Putamen (tissue), 1 donor: ENCODE data around the gene CPEB3.
"Not testable (repeated sequence)": the region's sequence is repeated elsewhere in the genome, so short reads cannot be mapped to it uniquely, and the experiment has no call there.

Experiments
- DNase-seq: peaks from one replicate; pipeline ENCODE4 v3.0.0-alpha.2; 2016; ENCODE audit warnings: low spot score

Gene CPEB3

DNA sequence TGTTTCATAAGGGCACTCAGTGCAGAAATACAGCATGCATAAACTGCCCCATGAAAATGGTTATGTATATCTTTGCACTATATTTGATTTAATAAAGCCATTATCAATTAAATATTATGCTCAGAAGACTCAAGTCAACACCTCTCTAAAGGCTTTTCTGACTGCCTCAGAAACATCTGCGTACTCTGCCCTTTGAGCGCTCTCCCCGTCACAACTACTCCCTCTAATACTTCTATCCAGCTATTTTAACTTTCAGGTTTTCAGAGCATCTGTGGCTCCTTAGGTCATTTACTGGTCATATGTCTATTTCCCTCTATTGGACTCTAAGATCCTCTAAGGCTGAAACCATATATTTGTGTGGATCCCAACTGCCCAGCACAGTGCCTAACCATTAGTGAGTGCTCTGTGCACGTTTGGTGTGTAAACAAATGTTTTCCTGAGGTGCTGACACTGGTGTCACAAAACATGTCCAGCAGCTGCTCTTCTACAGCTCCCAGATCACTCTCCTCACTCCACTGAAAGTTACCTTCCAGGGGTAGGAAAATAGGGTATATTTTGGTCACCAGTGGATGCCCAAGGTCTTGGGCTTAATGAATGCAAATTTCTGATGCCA lies 188.2 kb downstream of the CPEB3 start:
- no peak for DNase-seq

DNA sequence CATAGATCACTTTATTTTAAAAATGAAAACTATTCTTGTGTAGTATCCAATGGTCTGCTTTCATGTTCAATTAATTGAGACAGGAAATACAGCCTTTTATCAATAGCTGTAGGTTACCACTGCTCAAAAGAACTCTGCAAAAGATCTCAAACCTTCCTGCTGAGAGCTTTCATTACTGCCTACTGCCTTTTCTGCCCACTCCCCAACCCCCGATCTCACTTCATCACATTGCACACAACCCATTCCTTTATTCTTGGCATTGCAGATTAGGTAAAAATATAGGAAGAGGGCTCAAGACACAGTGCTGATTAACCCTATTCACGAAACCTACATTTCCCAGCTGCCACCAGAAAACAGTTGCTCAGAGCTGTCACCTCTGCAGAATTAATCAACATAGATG lies 195.9 kb downstream of the CPEB3 start:
- peak; percentile 38 for DNase-seq

DNA sequence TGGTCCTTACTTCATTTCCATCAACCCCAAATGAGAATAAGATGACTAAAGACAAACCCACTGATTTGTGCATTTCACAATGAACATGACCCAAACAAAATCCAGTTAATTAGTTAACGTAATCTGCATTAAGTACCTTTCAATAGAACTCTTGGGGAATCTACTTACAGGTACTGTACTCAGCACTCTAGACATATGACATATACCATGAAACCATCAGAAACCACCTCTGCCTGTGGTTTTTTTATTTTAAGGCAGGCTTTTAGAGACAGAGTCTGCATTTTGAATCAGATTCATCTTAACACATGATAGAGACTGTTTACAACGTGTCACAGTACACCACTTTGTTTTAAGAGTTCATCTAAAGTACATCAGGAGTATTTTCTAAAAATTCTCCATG lies 198.9 kb downstream of the CPEB3 start:
- DNase-seq = no peak

DNA sequence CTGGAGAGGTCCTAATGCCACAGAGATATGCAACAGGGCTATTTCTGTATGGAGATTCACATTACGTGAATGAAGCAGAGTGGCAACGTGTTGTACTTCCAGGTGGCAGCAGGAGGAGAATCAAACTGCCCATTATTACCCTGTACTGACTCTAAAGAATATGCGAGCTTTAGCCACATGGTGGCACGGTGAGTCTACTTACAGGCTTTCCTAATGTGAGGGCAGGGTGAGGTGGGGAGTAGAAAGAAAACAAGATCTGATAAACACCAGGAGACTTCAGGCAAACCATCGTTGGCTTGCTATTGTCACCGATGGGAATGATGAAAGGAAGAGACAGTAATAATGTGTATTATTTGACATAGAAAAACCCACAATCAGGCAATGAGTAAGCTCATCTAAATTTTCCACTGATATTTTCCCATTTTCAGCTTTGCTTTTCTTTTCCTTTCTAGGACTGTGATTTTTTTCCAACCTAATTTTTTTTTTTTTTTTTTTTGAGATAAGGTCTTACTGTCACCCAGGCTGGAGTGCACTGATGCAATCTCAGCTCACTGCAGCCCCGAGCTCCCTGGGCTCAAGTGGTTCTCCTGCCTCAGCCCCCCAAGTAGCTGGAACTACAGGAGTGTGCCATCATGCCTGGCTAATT lies 203.0 kb downstream of the CPEB3 start:
- DNase-seq = peak; percentile 70

DNA sequence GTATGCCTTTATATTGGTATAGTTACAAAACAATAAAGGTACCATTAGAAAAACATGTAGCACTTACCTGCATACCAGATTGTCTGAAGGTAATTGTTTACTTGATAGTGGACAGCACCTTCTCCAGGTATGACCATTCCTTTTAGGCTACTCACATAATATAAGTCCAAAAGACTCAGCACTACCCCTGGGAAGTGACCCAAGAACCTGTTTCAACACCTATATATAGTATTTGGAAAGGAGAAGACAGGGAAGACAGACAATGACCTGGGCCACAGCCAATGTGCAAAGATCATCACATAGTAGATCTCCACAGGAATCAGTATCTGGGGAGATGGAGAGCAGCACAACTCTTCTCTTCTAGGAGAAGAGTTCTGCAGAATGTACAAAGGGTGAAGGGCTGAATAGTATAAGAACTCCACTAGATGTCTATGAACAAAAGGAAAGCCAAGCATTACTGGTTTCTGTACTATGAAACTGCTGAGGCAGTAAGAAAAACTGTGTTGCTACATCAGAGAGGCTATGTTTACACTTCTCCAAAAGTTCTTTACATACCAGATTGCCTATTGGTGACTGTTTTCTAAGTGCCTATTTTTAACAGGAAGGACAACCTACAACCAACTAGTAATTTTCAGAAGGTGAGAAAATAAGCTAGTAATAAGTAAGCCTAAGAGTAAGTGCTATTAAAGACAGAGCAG lies 208.1 kb downstream of the CPEB3 start:
- DNase-seq = no peak

DNA sequence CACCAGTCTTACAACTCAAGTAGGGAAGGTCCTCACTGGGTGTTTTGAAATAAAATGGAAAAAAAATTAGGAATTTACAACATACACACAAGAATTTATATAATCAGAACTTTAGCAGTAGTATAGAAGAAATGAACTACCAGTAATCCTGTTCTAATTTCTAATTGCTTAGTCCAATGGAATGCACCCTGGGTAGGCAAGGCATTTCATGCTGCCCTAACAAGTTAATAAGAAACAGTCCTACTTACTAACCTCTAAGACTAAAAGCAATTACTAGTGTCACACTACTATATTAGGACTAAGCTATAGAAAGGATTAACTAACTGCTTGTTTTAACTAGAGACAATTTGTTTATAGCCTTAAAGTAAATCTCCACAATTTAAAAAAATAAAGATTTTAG lies 209.2 kb downstream of the CPEB3 start:
- no peak for DNase-seq

DNA sequence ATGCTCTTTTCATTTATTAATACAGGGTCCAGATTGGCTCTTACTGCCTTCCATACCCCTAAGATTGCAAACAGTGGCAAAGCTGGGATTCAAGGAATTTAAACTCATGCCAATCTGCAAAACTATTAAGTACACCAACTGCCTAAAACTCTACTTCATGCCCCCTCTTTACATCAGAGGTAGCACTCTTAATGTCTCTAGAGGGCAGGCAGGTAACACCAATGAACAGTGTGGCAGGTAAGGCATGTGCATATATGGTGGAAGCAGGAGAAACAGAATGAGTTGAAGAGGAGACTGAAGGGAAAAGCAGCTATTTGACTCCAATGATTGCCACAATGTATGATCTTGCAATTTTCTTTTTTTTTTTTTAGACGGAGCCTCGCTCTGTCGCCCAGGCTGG lies 210.6 kb downstream of the CPEB3 start:
- DNase-seq = no peak

DNA sequence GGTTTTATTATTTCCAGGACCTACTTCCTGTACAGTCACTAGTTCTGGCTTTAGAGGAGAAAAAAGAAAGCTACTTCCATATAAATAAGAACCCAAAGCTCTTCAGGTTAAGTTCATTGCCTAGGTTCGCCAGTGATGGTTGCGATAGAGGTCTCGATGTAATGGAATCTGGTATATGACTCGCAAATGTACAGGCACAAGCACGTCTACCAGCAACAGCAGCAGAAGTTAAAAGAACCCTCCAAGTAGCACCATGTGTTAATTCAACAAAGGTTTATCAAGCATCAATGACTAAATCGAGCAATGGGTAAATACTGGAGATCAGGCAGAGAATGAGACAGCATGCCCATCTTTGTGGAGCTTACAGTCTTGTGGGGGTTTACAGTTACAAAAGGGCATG lies 211.9 kb downstream of the CPEB3 start:
- no peak for DNase-seq

DNA sequence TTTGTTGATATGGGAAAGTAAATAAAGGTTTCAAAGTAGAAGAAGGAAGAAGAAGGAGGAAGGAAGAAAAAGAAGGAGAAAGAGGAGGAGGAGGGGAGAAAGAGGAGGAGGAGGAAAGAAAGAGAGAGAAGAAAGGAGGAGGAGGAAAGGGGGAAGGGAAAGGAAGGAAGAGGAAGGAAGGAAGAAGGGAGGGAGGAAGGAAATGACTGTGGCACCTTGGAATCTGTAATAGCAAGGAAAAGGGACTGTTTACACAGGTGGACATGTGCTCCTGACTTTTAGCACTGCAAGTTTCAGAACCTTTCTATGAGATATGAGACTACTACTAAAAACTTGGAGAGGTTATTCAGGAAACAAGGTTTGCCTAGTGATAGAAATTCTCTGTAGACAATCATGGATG lies 214.2 kb downstream of the CPEB3 start:
- no peak for DNase-seq

DNA sequence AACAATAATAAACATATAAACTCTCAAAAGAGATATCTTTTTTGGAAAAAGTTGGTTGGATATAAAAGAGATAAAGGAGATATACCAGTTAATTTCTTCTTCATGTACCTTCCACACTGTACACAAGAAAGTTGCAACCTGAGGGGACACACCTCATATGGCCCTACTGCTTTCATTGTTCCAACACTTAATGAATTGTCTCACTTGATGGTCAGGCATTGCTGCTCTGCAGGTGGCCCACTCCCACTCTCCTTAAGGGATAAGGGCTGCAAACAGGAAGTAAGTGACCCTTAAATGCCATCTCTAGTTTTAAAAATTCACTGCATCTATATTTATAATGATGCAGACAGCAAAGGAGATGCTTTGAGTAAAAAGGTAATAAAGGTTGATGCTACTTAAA lies 215.0 kb downstream of the CPEB3 start:
- no peak for DNase-seq

DNA sequence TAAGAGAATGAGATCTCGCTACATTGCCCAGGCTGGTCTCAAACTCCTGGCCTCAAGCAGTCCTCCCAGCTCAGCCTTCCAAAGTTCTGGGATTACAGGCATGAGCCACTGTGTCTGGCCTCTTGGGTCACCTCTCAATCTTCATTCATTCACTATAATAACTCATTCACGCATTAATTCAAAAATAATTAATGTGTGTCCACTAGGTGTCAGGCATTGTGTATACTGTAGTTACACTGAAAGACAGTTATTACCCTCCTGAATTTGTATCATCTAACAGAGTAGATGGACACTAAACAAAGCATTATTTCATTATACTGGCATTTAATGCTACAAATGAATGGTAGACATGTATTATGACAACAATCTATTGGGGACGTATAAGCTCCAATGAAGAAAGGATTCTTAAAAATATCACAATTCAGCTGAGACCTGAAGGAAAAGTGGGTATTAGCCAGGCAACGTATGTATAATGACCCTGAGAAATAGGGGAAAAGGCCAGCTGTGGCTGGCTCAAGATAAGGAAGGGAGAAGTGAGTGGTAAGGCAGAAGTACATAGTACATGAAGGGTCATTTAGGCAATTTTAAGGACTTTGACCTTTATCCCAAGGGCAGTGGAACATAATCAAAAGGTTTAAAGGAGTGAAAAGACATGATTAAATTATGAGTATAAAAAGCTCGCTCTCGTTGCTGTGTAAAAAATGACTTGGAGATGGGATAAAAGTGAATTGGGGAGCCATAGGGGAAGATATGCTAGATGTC lies 216.6 kb downstream of the CPEB3 start:
- DNase-seq = no peak

DNA sequence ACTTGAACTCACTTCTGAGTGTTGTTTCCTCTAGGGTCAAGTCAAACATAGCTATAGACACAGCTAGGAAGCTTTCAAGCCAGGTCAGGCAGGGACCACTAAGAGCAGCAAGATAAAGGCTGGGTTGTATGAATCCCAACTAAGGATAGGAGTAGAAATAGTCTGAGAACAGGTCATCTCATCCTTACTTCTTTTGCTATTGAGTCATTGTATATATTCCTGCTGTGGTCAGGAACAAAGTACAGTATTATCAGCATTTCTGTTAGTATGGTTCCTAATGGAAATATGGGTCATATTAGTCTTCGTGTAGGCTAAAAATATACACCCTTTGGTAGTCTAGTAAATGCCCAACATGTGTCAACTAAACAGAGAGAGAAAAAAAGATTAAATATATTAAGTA lies 222.0 kb downstream of the CPEB3 start:
- DNase-seq = no peak

DNA sequence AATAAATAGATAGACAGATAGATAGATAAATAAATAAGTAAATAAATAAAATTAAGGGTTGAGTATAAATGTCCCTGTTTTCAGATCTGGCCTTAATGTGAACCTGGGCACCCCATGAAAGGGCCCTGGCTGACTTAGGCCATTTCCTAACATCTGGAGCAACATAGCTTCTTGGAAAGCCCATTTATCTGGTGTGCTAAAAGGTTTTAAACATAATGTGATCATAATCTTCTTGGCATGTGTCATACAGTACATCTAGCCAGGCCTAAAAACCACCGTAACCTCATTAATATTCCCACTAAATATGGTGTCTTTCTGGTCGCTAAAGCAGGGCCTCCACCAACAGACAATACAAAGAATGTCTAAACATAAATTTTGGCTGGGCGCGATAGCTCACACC lies 224.5 kb downstream of the CPEB3 start:
- DNase-seq = no peak

DNA sequence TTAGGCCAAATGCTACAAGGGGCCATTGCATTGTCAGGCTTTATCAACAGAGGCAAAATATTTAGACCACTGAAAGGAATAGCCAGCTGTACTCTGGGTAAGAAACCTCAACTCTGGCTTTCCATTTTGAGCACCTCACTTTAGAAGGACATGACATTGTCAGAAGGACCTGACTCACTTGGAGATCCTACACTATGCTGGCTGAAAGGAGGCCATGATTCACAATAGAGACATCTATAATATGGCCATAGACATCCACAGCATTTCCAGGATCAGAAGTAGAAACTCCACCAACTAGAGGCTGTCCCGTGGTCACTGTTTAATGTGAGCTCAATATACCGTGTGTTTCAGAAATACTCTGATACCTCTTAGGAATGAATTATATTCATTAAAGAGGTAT lies 226.4 kb downstream of the CPEB3 start:
- no peak for DNase-seq

DNA sequence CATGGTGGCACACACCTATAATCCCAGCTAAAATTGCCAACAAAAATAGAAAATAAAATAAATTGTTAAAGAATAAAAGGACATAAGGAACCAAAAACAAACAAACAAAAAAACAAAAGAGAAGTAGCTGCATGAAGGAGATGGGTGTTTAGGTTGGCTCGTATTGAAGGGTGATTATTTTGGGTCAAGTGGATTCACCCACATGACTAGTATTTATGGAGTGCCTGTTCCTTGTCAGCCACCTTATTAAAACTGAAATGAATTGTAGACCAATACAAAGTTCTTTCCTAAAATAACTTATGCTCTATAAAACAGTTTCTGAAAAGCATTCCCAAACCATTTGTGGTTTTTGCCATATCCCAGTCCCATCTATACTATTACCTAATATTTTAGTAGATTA lies 228.6 kb downstream of the CPEB3 start:
- DNase-seq = no peak

DNA sequence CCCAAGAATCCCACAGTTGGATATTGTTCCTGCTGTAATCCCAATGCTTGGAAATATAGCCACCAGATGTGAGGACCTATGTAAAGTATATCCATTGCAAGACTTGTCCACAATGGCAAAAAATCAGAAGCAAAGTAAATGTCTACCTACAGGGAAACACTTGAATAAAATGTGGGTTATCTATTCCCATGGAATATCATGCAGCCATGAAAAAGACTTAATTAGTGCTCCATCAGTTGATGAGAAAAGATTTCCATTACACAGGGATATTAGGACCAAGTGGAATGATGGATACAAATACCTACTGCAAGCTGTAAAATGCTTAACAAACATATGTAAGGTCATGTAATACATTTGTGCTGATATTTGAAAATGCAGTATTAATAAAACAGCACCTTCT lies 236.1 kb downstream of the CPEB3 start:
- DNase-seq = no peak

DNA sequence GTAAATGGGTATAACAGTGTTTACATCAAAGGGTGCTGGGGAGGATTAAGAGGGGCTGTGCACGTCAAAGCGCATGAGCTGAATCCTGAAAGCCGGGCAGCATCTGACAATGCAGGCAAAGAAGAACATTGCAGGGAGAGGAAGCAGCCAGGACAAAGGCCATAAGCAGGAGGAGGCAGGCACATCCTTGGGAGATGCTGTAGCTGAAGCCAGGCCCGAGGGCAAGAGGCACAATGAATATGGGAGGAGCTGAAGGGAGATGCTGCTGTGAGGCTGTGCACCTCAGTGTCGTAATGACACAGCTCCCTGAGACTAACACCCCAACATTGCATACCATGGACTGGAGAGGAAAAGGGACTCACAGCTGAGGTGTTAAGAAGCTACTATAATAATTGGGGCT lies 238.1 kb downstream of the CPEB3 start:
- DNase-seq = no peak

DNA sequence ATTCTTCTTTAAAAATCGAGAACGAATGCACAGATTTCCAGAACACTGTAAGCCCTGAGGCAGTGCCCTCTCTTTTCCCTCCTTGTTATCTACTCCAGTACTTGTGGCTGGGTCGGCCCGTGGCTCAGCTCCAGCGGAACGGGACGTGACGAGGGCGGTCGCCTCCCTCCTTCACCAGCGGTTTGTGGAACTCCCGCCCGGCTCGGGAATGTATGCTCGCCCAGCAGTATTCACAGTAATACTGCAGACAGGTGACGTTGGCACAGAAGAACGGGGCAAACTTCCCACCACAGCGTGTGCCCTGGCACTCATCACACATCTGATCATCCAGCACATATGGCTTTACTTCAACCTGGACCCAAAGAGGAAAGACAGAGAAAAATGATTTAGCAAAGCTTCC lies 238.8 kb downstream of the CPEB3 start:
- no peak for DNase-seq

DNA sequence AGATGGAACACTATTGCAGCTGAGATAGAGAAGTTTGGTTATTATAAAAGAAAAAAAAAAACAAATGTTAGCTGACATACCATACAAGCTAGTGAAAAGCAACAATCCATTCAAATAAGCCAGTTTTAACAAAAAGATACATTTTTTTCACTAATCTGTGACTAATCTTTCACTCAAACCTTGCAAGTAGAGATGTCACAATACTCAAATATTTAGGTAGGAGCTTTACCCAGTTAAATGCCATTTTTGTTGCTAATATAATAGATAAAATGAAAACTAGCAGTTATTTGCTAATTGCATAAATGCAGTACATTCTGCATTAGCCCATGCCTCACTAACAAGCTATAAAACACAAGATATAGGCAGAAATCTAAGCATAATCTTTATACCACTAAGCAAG lies 243.7 kb downstream of the CPEB3 start:
- no peak for DNase-seq

DNA sequence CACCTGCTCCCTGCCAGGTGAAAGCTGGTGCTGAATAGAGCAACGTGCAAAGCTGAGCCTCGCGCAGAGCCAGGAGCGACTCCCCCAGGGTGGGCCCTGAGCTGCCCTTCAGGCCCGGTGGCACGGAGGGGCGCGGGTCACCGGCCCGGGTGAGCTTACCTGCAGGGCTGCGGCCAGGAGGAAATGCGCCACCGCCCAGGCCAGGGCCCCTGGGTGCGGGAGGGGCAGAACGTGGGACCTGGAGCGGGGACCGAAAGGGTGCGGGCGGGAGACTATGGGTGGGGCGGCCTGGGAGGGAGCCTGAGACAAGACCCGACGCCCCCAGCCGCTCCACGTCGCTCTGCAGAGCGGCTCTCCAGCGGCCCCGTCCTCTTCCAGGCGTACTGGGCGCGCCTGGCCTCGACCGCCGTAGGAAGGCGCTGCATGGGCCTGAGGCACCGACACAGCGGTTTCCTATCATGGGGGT lies 245.2 kb downstream of the CPEB3 start:
- DNase-seq = no peak

DNA sequence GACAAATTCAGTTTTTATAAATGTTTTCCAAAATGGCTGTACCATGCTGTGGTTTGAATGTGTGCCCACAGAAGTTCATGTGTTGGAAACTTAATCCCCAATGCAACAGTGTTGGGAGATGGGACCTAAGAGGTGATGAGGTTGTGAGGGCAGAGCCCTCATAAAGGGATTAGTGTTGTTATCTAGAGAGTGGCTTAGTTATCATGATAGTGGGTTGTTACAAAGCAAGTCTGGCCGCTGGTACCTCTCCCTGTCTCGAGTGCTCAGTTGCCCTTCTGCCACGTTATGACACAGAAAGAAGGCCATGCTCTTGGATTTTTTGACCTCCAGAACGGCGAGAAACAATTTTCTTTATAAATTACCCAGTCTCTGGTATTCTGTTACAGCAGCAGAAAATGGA lies 248.3 kb downstream of the CPEB3 start:
- no peak for DNase-seq

DNA sequence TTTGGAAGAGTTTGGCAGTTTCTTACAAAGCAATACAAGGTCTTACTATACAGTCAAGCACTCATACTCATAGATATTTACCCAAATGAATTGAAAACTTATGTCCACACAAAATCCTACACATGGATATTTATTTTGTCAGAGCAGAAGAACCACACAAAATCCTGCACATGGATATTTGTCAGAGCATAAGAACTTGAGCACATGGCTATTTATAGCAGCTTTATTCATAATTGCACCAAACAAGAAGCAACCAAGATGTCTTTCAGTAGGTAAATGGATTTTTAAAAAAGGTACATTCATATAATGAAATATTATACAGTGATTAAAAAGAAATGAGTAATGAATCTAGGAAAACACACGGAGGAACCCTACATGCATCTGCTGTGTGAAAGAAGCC lies 251.9 kb downstream of the CPEB3 start:
- DNase-seq = no peak

DNA sequence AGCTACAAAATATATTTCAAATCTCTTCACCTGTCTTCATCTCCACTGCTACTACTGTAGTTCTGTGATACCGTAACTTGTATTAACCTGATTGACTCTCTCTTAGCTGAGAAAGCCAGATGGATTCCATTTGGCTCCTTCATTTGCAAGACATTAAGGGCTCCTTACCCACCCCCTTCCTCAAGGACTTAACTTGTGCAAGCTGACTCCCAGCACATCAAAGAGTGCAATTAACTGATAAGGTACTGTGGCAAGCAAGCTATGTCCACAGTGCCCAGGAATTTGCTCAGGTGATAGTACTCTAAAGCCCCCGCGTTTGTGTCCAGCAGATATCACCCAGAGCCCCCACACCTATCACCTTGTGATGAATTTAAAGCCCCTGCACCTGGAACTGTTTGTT lies 257.8 kb downstream of the CPEB3 start:
- DNase-seq = not testable (repeated sequence)
